HCT116 (cell line): ENCODE results near the gene CAPSL. TPM values are rescaled to one million over a fixed set of nuclear protein-coding genes. Genes with fewer than 3 reads are reported as not detected.

Source experiments
- ATAC-seq: fragments of 200-7000 bp; cut with Tn5 transposase; 2 replicates; pipeline ENCODE4 v1.9.1; 2020; ENCODE audit warnings: mild to moderate bottlenecking, moderate library complexity
- BruUV-seq: library from RNA; stranded (reverse); fragments of 400-500 nt; replicated peaks from 2 replicates; lab custom pipeline; 2021; lab: Mats Ljungman, UMichigan
- CTCF ChIA-PET: fragments of 300-600 bp; sonication (Branson Sonifier 250); formaldehyde crosslinking; loops from one replicate; lab custom pipeline; 2021; ENCODE audit warnings: antibody characterized with exemption; lab: Charles Lee
- POLR2A ChIA-PET: fragments of 300-600, 350-600 bp; sonication (Branson Sonifier 250); formaldehyde crosslinking; loops from one replicate; lab custom pipeline; 2021; ENCODE audit warnings: antibody characterized with exemption; lab: Charles Lee
- RAD21 ChIA-PET, 2 experiments: fragments of 300-600 bp; sonication (Branson Sonifier 250); formaldehyde crosslinking; loops; one replicate each; lab custom pipeline; 2023; ENCODE audit warnings: low total read pairs in 2 of 2; ENCODE audit not compliant: uncharacterized antibody in 2 of 2, unreplicated experiment in 2 of 2, low non-redundant PET in 1 of 2; lab: Charles Lee
- DNase-seq: peaks from one replicate; pipeline ENCODE4 v3.0.0-alpha.2; 2010; ENCODE audit warnings: low read depth, low spot score
- H2AFZ ChIP-seq: fragments of 200-600 bp; shearing (Covaris generic), sonication (generic); 2 replicates; pipeline ENCODE4 v1.6.1; 2017; ENCODE audit warnings: low read depth, mixed run types, mixed read lengths, antibody characterized with exemption, low read length; ENCODE audit not compliant: poor library complexity, severe bottlenecking
- H3K27ac ChIP-seq: 2 replicates; pipeline ENCODE4 v1.5.1; 2012; ENCODE audit warnings: low read depth, low read length
- H3K27me3 ChIP-seq: fragments of 200-600 bp; sonication (generic); 2 replicates; pipeline ENCODE4 v1.6.1; 2016; ENCODE audit warnings: mixed run types, low read length, mixed read lengths; ENCODE audit not compliant: insufficient read depth
- H3K36me3 ChIP-seq, 2 experiments: fragments of 200-500 bp in 1 of 2; fragments of 200-600 bp in 1 of 2; sonication (Bioruptor generic) in 1 of 2; sonication (generic) in 1 of 2; 2 replicates each; pipeline versions ENCODE4 v1.5.1 to v1.6.1; 2014 to 2016; ENCODE audit warnings: low read length in 2 of 2, inconsistent platforms in 1 of 2, mixed read lengths in 1 of 2, mixed run types in 1 of 2; ENCODE audit not compliant: insufficient read depth in 2 of 2, control insufficient read depth in 1 of 2
- H3K4me1 ChIP-seq, 2 experiments: fragments of 200-600 bp in 1 of 2; sonication (generic) in 1 of 2; 2 replicates each; pipeline versions ENCODE4 v1.5.1 to v1.6.1; 2012 to 2017; ENCODE audit warnings: low read length in 2 of 2, inconsistent platforms in 1 of 2, mild to moderate bottlenecking in 1 of 2, mixed read lengths in 1 of 2, mixed run types in 1 of 2, moderate library complexity in 1 of 2; ENCODE audit not compliant: insufficient read depth in 2 of 2, control insufficient read depth in 1 of 2
- H3K4me2 ChIP-seq: fragments of 200-600 bp; sonication (generic); 2 replicates; pipeline ENCODE4 v1.6.1; 2017; ENCODE audit warnings: mixed run types, low read length, mixed read lengths
- H3K4me3 ChIP-seq, 2 experiments: fragments of 200-600 bp in 1 of 2; sonication (generic) in 1 of 2; replicated peaks in 1 of 2; 2 replicates each; pipeline ENCODE4 v1.5.1; 2011 to 2016; ENCODE audit warnings: low read length in 2 of 2, control low read depth in 1 of 2, low read depth in 1 of 2, mild to moderate bottlenecking in 1 of 2, mixed read lengths in 1 of 2, mixed run types in 1 of 2
- H3K79me2 ChIP-seq: fragments of 200-600 bp; sonication (generic); 2 replicates; pipeline ENCODE4 v1.6.1; 2017; ENCODE audit warnings: mild to moderate bottlenecking, mixed run types, low read length, moderate library complexity, mixed read lengths; ENCODE audit not compliant: insufficient read depth
- H3K9ac ChIP-seq: fragments of 200-600 bp; sonication (generic); 2 replicates; pipeline ENCODE4 v1.6.1; 2016; ENCODE audit warnings: low read length, mixed read lengths
- H3K9me2 ChIP-seq: fragments of 200-600 bp; sonication (generic), shearing (Covaris generic); 2 replicates; pipeline ENCODE4 v1.6.1; 2017; ENCODE audit warnings: mixed run types, mild to moderate bottlenecking, moderate library complexity; ENCODE audit not compliant: insufficient read depth
- H3K9me3 ChIP-seq, 2 experiments: fragments of 200-500 bp in 1 of 2; fragments of 200-600 bp in 1 of 2; sonication (Bioruptor generic) in 1 of 2; sonication (generic) in 1 of 2; 2 replicates each; pipeline ENCODE4 v1.6.1; 2014 to 2017; ENCODE audit warnings: low read length in 2 of 2, mixed read lengths in 2 of 2, inconsistent platforms in 1 of 2, low read depth in 1 of 2, mild to moderate bottlenecking in 1 of 2, mixed run types in 1 of 2, moderate library complexity in 1 of 2; ENCODE audit not compliant: control insufficient read depth in 1 of 2, insufficient read depth in 1 of 2
- H4K20me1 ChIP-seq: fragments of 200-600 bp; sonication (generic), shearing (Covaris generic); 2 replicates; pipeline ENCODE4 v1.6.1; 2017; ENCODE audit warnings: mixed run types, mild to moderate bottlenecking, moderate library complexity; ENCODE audit not compliant: insufficient read depth
- EGR1 ChIP-seq: IDR thresholded peaks from 2 replicates; pipeline ENCODE4 v1.6.1; 2012; ENCODE audit warnings: low read depth
- ELF1 ChIP-seq: IDR thresholded peaks from 2 replicates; pipeline ENCODE4 v1.6.1; 2012; ENCODE audit warnings: low read depth, borderline replicate concordance
- JUND ChIP-seq: IDR thresholded peaks from 2 replicates; pipeline ENCODE4 v1.6.1; 2012
- MAX ChIP-seq: IDR thresholded peaks from 2 replicates; pipeline ENCODE4 v1.6.1; 2012
- POLR2A ChIP-seq: IDR thresholded peaks from 2 replicates; pipeline ENCODE4 v1.7.0; 2011; ENCODE audit warnings: borderline replicate concordance; ENCODE audit not compliant: insufficient read depth, insufficient read length; ENCODE audit errors: extremely low read depth
- POLR2AphosphoS5 ChIP-seq: IDR thresholded peaks from 2 replicates; pipeline ENCODE4 v1.6.1; 2011; ENCODE audit warnings: mild to moderate bottlenecking, low read depth, low read length, moderate library complexity
- RAD21 ChIP-seq: IDR thresholded peaks from 2 replicates; pipeline ENCODE4 v1.6.1; 2012; ENCODE audit warnings: low read depth, mild to moderate bottlenecking
- REST ChIP-seq: IDR thresholded peaks from 2 replicates; pipeline ENCODE4 v1.6.1; 2012; ENCODE audit warnings: low read depth
- SP1 ChIP-seq: IDR thresholded peaks from 2 replicates; pipeline ENCODE4 v1.6.1; 2012; ENCODE audit warnings: low read depth
- SRF ChIP-seq: IDR thresholded peaks from 2 replicates; pipeline ENCODE4 v1.6.1; 2012; ENCODE audit warnings: low read depth
- YY1 ChIP-seq: IDR thresholded peaks from 2 replicates; pipeline ENCODE4 v1.6.1; 2011; ENCODE audit warnings: low read length, low read depth, moderate library complexity, mild to moderate bottlenecking; ENCODE audit not compliant: insufficient replicate concordance; ENCODE audit errors: extremely low read depth
- ZNF274 ChIP-seq: fragments of 200-500 bp; sonication (Bioruptor generic); IDR thresholded peaks from 2 replicates; pipeline ENCODE4 v1.6.1; 2014; ENCODE audit warnings: mild to moderate bottlenecking, low read depth, low read length, inconsistent platforms
- intact Hi-C: fragments of 100-400 bp; cut with micrococcal nuclease; formaldehyde crosslinking; loops from 2 replicates; pipeline ENCODE4 v1.10.0; 2022
- total RNA-seq: library from RNA; stranded (reverse); gene quantifications from one replicate; pipeline ENCODE4 v1.2.1, GENCODE V29; 2021; ENCODE audit not compliant: unreplicated experiment
- TF ChIP-seq, protein P1 (sequence below), 3 experiments: fragments of 200-600 bp in 1 of 3; sonication (generic) in 1 of 3; IDR thresholded peaks in 2 of 3; conservative IDR thresholded peaks in 1 of 3; 2 replicates each; pipeline ENCODE4 v1.5.1; 2012 to 2017; ENCODE audit warnings: low read depth in 2 of 3, low read length in 2 of 3, antibody characterized with exemption in 1 of 3, borderline replicate concordance in 1 of 3, control low read depth in 1 of 3, mild to moderate bottlenecking in 1 of 3, mixed read lengths in 1 of 3, mixed run types in 1 of 3, moderate library complexity in 1 of 3; ENCODE audit not compliant: insufficient read depth in 1 of 3
- TF ChIP-seq, protein P2 (sequence below): IDR thresholded peaks from 2 replicates; pipeline ENCODE4 v1.6.1; 2011; ENCODE audit warnings: mild to moderate bottlenecking, low read length, moderate library complexity; ENCODE audit not compliant: insufficient replicate concordance; ENCODE audit errors: extremely low read depth

CAPSL gene
- total RNA-seq, 1 experiment from 2014 or later = not detected

DNA sequence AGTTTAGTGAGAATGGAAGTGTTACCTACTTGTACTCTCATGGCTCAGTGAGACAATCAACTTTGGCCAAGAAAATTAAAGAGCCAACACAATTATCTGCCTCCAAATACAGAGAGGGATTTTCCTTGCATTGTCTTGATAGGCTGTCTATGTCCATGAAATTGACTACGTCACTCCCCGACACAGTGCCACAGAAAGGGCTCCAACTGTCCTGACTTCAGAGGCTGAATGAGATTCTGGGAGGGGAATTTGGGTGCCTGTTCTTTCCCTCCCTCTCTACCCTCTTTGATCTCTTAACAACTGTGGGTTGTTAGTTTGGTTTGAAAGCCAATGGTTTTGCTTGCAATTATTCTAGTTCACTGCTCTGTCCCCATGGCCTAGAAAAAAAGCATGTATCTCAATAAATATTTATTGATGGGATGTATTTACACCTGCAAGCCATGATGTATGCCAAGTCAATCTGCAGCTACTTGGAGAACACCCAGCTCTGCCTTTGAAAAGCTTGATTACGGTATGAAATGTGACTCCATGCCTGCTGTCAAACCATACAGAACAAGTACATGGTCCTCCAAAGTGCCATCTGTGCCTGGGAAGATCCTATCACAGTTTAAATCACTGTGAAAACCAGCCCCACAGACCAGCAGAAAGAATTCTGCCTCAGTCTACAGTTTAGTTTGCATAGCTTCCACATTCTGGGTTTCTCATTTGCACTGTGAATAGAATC lies 37.3 kb downstream of the CAPSL start:
- CTCF ChIA-PET = no interaction called here
- BruUV-seq = no TSS peak
- no peak for DNase-seq

More for the DNA sequence above, 37.3 kb downstream of the CAPSL start:
- intact Hi-C loops = no loop called here
- H3K27ac ChIP-seq = no peak overlapping the region
- ChIA-PET POLR2A (no interaction called here), RAD21 (no interaction called here)
- no peaks in the 10 kb centered on the region for H3K36me3 ChIP-seq
- no peak overlapping the region for H3K9ac ChIP-seq
- no peaks in the 10 kb centered on the region for H3K9me2 ChIP-seq
- ATAC-seq = no peak
- no peak for TF ChIP-seq RAD21
- TF ChIP-seq YY1 = no peak
- TF ChIP-seq EGR1 = no peak
- TF ChIP-seq ZNF274 = no peak
- TF ChIP-seq MAX = no peak
- TF ChIP-seq, protein P1, sequence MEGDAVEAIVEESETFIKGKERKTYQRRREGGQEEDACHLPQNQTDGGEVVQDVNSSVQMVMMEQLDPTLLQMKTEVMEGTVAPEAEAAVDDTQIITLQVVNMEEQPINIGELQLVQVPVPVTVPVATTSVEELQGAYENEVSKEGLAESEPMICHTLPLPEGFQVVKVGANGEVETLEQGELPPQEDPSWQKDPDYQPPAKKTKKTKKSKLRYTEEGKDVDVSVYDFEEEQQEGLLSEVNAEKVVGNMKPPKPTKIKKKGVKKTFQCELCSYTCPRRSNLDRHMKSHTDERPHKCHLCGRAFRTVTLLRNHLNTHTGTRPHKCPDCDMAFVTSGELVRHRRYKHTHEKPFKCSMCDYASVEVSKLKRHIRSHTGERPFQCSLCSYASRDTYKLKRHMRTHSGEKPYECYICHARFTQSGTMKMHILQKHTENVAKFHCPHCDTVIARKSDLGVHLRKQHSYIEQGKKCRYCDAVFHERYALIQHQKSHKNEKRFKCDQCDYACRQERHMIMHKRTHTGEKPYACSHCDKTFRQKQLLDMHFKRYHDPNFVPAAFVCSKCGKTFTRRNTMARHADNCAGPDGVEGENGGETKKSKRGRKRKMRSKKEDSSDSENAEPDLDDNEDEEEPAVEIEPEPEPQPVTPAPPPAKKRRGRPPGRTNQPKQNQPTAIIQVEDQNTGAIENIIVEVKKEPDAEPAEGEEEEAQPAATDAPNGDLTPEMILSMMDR (IDR thresholded peaks at IDR 0.05 in 2 of 3, conservative IDR thresholded peaks at IDR 0.05 in 1 of 3; ENCODE audit: borderline replicate concordance in 1 of 3, insufficient read depth in 1 of 3, low read depth in 2 of 3, low read length in 2 of 3) = no peak
- TF ChIP-seq REST = no peak
- TF ChIP-seq, protein P2, sequence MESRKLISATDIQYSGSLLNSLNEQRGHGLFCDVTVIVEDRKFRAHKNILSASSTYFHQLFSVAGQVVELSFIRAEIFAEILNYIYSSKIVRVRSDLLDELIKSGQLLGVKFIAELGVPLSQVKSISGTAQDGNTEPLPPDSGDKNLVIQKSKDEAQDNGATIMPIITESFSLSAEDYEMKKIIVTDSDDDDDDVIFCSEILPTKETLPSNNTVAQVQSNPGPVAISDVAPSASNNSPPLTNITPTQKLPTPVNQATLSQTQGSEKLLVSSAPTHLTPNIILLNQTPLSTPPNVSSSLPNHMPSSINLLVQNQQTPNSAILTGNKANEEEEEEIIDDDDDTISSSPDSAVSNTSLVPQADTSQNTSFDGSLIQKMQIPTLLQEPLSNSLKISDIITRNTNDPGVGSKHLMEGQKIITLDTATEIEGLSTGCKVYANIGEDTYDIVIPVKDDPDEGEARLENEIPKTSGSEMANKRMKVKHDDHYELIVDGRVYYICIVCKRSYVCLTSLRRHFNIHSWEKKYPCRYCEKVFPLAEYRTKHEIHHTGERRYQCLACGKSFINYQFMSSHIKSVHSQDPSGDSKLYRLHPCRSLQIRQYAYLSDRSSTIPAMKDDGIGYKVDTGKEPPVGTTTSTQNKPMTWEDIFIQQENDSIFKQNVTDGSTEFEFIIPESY = no peak
- TF ChIP-seq POLR2A = no peak
- no peak for TF ChIP-seq POLR2AphosphoS5
- no peak for TF ChIP-seq ELF1
- no peak for TF ChIP-seq SRF
- no peak for TF ChIP-seq SP1
- TF ChIP-seq JUND = no peak
- no peak overlapping the region for H3K4me2 ChIP-seq
- no peak overlapping the region for H2AFZ ChIP-seq
- H3K79me2 ChIP-seq = no peaks in the 10 kb centered on the region
- H3K4me1 ChIP-seq = no peaks in the 10 kb centered on the region
- H3K27me3 ChIP-seq = peaks cover 12% of the 10 kb centered on the region
- H3K9me3 ChIP-seq = no peaks in the 10 kb centered on the region
- no peak overlapping the region for H3K4me3 ChIP-seq
- no peaks in the 10 kb centered on the region for H4K20me1 ChIP-seq
